Sigmoid colon (tissue), 4 donors: Measurements from ENCODE around the gene CNKSR3.

Experiments
- CTCF ChIP-seq, 4 experiments: fragments of 450-650 bp in 3 of 4; fragments of 200-600 bp in 1 of 4; IDR thresholded peaks; one replicate each; pipeline ENCODE4 v1.5.1; 2016 to 2019; ENCODE audit warnings: antibody characterized with exemption in 4 of 4, mild to moderate bottlenecking in 3 of 4, moderate library complexity in 2 of 4
- EP300 ChIP-seq, 4 donors: sonication (generic); formaldehyde crosslinking; IDR thresholded peaks; one replicate each; pipeline ENCODE4 v1.6.1; 2017; ENCODE audit warnings: antibody characterized with exemption in 4 of 4
- POLR2A ChIP-seq, 2 donors: fragments of 450-650 bp; IDR thresholded peaks; one replicate each; pipeline ENCODE4 v1.6.1; 2016; ENCODE audit warnings: antibody characterized with exemption in 2 of 2, mild to moderate bottlenecking in 2 of 2, moderate library complexity in 2 of 2
- POLR2AphosphoS5 ChIP-seq, 4 donors: sonication (generic); formaldehyde crosslinking; IDR thresholded peaks; one replicate each; pipeline ENCODE4 v1.6.1; 2017; ENCODE audit warnings: antibody characterized with exemption in 4 of 4

- TF ChIP-seq CTCF (IDR thresholded peaks at IDR 0.05), result no peak
- TF ChIP-seq POLR2AphosphoS5 (IDR thresholded peaks at IDR 0.05), result no peak
- TF ChIP-seq POLR2A (IDR thresholded peaks at IDR 0.05), result no peak
- no peak for TF ChIP-seq EP300 (IDR thresholded peaks at IDR 0.05)
Measured at GRCh38 chr6:154506108-154506507, 4.4 kb downstream of the CNKSR3 start.
